HG02571 (cell line): ENCODE measurements around the gene HS2ST1.
A peak's percentile ranks its signal among the peaks of the same experiment; 100 is the strongest.
"Not testable (repeated sequence)": the region's sequence is repeated elsewhere in the genome, so short reads cannot be mapped to it uniquely, and the experiment has no call there.

Source experiments
- ATAC-seq: cut with Tn5 transposase; IDR thresholded peaks from one replicate; pipeline ENCODE4 v1.9.1; 2021; ENCODE audit warnings: mild to moderate bottlenecking, moderate library complexity; ENCODE audit not compliant: unreplicated experiment

HS2ST1 gene

DNA sequence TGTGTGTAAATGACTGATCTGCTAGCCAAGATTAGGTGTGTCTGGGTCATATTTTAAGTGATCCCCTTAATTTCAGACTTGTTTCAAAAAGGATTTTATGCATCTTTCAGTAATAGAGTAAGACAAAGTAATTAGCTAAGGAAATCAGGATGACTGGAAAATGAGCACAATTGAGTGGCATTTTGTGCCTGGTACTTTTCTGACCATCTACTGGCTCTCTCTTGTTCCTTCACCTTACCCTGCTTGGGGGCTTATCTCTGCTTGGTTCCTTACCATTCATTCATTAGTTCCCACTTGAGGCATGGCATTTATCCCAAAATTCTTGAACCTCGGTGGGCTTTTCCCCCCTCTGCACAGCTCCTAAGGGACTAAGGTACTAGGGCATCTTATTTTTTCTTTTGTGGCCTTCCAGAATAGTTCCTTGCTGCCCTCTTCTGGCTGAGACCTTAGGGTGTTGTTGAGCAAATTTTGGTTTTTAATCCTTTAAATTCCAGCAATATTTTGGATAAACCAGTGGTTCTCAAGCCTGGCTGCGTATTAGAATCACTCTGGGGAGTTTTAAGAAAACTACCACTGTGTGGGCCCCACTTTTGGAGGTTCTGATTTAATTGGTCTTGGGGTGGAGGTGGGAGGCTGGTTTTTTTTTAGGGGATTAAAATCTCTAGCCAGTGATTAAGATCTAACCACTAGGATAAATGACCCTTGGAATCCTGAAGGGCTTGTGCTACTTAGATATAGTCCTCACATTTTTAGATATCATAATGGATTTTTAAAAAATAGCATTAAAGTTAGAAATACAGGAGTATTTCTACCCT lies 50.8 kb downstream of the HS2ST1 start:
- ATAC-seq: no peak

GRCh38 chr1:86965827-86966182 lies 51.4 kb downstream of the HS2ST1 start:
- ATAC-seq: peak; percentile 45

- ATAC-seq: no peak
Observed at GRCh38 chr1:86970938-86971337, 56.5 kb downstream of the HS2ST1 start.

- ATAC-seq: no peak
Observed at GRCh38 chr1:86971778-86972177, 57.3 kb downstream of the HS2ST1 start.

GRCh38 chr1:86972262-86972661 lies 57.8 kb downstream of the HS2ST1 start:
- ATAC-seq: no peak

DNA sequence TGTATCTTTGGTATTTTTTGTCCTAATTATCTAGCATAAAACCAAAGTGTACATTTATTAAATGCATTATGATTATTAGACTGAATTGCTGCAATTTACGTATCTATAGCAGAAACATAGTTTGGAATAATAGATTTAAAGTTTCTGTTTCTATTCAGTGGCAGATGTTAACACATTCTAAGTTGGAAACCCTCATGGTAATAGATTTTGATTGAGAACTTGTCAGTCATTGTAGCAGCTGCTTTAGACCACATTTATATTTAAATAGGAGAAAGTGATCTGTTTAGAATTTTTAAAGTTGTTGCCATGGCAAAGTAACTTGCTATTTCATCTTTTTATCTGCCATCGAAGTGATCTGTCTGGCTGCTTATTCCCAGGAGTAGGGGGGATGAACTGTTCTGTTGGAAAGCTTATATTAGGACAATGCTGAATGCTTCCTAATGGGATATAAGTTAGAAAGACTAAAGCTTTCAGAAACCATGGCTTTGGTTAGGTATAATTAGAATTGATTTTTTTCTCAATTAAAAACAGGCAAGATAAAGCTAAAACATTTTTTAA lies 61.6 kb downstream of the HS2ST1 start:
- no peak for ATAC-seq

DNA sequence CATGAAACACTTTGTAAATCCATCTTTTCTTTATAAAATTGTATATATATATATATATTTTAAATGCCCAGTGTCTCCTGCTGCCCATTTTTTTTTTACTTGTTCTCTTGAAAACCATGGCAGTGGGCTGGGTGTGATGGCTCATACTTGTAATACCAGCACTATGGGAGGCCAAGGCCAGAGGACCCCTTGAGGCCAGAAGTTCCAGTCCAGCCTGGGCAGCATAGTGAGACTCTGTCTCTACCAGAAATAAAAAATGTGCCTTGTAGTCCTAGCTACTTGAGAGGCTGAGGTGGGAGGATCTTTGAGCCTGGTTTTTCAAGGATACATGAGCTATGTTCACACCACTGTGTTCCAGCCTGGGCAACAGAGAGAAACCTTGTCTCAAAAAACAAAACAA lies 62.2 kb downstream of the HS2ST1 start:
- no peak for ATAC-seq

- no peak for ATAC-seq
Observed at GRCh38 chr1:86981482-86982213, 67.2 kb downstream of the HS2ST1 start.

DNA sequence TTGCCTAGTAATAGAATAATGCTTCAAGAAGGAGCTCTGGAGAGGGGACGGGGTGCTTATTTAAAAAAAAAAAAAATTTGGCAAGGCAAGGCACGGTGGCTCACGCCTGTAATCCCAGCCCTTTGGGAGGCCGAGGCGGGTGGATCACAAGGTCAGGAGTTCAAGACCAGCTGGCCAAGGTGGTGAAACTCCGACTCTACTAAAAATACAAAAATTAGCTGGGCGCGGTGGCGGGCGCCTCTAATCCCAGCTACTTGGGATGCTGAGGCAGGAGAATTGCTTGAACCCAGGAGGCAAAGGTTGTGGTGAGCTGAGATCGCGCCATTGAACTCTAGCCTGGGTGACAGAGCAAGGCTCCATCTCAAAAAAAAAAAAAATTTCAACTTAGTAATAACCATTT lies 69.2 kb downstream of the HS2ST1 start:
- ATAC-seq: not testable (repeated sequence)

- ATAC-seq: no peak
Observed at GRCh38 chr1:86987446-86987845, 73.0 kb downstream of the HS2ST1 start.

- no peak for ATAC-seq
Observed at GRCh38 chr1:86988835-86989234, 74.4 kb downstream of the HS2ST1 start.

GRCh38 chr1:86989690-86990089 lies 75.3 kb downstream of the HS2ST1 start:
- ATAC-seq: not testable (repeated sequence)

DNA sequence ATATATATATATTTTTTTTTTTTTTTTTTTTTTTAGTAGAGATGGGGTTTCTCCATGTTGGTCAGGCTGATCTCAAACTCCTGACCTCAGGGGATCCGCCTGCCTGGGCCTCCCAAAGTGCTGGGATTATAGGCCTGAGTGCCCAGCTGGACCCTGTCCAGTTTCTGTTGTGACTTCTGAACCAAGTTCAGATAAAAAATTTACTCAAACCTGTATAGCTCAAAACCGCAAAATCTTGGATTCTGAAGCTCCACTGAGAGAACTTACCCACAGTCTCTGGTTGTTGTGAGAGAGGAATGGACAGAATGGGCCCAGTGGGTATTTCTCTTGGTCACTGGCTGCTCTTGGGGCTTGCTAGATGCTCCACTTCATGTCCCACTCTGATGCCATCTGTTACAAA lies 76.4 kb downstream of the HS2ST1 start:
- ATAC-seq: no peak

DNA sequence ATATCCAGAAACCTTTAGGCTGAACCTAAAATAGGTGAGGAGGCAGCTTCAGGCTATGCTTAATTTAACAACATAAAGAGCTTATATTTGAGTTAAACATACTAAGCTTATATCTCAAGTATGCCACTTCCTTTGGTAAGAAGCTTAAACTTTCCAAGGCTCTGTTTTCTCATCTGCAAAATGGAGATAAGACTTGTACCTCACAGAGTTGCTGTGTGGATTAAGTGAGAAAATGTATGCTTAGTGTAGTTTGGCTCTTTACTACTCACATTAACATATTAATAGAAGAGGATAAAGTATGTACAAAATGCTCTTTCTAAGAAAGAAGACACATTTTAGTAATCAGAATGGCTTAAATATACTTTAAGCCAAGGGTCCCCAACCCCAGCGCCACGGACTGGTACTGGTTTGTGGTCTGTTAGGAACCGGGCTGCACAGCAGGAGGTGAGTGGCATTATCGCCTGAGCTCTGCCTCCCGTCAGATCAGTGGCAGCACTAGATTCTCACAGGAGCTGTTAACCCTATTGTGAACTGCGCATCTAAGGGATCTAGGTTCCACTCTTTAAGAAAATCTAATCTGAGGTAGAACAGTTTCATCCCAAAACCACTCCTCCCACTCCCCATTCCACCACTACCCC lies 77.2 kb downstream of the HS2ST1 start:
- no peak for ATAC-seq

DNA sequence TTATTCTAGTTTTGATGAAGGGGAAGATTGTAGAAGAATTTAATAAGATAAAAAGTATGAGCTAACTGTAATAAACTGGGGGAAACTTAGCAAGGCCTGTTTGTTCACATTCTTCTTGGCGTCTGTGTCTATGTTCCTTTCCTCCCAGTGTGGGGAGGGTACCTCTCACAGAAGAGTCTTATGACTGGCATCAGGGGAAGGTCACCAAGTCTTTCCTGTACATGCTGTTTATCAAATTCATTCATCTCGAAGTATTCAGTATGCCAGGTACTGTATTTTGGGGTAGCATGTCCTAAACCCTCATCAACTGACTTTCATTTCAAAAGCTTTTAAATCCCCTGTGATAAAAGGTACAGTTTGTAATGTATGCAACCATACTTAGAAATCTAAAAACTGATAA lies 78.4 kb downstream of the HS2ST1 start:
- no peak for ATAC-seq

DNA sequence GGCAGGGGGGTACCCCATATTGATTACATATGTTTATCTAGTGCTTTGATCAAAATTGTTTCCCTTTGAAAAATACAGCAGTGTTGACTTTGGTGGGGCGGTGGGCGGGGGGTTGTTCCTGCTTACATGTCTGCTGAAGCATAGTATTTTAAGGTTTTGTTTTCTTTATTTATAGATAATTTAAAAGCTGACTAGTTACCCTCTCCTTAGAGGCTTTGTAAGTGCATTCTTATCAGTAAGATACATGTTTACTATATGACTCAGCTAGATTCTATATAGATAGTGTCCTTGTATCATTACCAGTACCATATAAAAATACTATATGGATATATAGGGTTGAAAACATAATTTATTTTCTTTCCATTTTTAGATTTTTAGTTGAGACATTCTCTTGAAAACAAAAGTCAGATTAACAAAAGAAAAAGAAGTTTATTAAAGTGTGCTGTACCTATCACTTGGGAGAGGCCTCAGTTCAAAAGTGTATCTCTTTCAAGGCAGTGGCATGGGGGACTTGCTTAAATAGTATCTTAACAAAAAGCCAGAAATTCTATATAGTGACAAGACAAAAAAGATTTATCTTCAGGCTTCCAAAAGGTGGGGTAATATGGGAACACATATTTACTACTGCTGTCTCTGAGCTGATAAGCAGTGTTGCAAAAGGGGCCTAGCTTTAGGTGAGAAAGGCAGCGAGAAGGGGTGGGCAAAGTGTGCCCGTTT lies 79.0 kb downstream of the HS2ST1 start:
- ATAC-seq: no peak

DNA sequence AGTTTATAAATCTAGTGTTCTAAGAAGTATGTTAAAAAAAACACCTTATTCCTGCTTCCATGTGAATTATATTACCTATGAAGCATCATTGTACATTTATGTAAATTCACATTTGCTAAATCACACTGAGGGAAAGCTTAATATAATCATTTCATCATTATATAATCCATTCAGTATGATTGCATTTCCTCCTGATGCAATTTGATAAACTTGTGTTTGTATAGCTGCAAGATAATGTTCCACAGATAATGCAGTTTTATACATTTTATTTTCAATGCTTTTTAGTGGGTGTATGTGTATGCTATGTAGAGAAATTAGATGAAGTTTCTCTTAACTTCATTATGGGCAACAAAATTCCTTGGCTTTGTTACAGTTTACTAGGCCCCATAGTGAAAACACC lies 79.6 kb downstream of the HS2ST1 start:
- ATAC-seq: no peak

GRCh38 chr1:86997538-86997937 lies 83.1 kb downstream of the HS2ST1 start:
- ATAC-seq: no peak

DNA sequence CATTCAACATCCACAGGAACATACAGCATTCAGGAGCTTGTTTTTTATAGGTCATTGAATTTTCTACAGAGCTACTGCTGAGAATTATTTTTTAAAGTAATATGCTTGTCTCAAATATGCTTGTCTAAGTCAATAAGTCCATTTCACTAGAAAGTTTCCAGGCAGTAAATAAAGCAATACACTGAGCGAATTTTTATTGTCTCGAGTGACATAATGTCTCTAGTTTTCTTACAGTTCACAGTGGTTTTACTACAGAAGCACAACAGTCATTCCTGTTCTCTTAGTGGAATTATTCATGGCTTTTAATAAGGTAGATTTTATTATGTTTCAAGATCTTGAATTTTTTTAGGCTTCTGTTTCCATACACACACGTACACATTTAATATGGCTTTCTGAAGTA lies 83.8 kb downstream of the HS2ST1 start:
- ATAC-seq: no peak

DNA sequence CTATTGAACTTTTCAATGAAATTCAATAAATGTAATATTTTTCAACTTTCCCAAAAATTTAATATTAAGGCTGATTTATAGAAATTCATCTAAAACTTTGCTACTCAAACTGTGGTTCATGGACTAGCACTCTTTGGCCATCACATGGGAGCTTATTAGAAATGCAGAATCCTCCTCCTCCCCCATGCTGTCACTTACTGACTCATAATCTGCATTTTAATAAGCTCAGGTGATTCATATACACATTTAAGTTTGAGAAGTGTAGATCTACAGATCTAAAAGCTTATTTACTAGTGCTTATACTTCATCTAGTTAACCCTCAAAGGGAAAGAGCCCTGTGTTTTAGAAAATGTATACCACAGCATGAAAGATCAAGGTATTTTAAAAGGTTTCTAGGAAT lies 84.3 kb downstream of the HS2ST1 start:
- no peak for ATAC-seq

GRCh38 chr1:87000460-87000859 lies 86.0 kb downstream of the HS2ST1 start:
- no peak for ATAC-seq
